Panc1 (cell line): ENCODE measurements around the gene SMAD5. TPM values are rescaled to one million over a fixed set of nuclear protein-coding genes. Genes with fewer than 3 reads are reported as not detected.

Experiments used
- ATAC-seq: fragments of 200-7000 bp; cut with Tn5 transposase; 2 replicates; pipeline ENCODE4 v1.9.1; 2020; ENCODE audit warnings: mild to moderate bottlenecking, moderate library complexity
- BruUV-seq: library from RNA; stranded (reverse); fragments of 400-500 nt; replicated peaks from 2 replicates; lab custom pipeline; 2021; lab: Mats Ljungman, UMichigan
- CTCF ChIA-PET: fragments of 300-600 bp; sonication (Branson Sonifier 250); formaldehyde crosslinking; loops from one replicate; lab custom pipeline; 2022; ENCODE audit warnings: antibody characterized with exemption; lab: Charles Lee
- POLR2A ChIA-PET: fragments of 300-600 bp; sonication (Branson Sonifier 250); formaldehyde crosslinking; loops from one replicate; lab custom pipeline; 2022; ENCODE audit warnings: antibody characterized with exemption; lab: Charles Lee
- DNase-seq: peaks from one replicate; pipeline ENCODE4 v3.0.0-alpha.2; 2010; ENCODE audit warnings: low read depth, low spot score
- H3K27ac ChIP-seq: 2 replicates; pipeline ENCODE4 v1.5.1; 2011; ENCODE audit warnings: mild to moderate bottlenecking, low read length, inconsistent platforms
- H3K27me3 ChIP-seq: fragments of 200-500 bp; sonication (Bioruptor generic); 2 replicates; pipeline ENCODE4 v1.6.0; 2014; ENCODE audit warnings: low read length, inconsistent platforms; ENCODE audit not compliant: control insufficient read depth, insufficient read depth
- H3K36me3 ChIP-seq: fragments of 200-500 bp; sonication (Bioruptor generic); 2 replicates; pipeline ENCODE4 v1.5.1; 2014; ENCODE audit warnings: inconsistent platforms, mild to moderate bottlenecking, low read length, moderate library complexity; ENCODE audit not compliant: control insufficient read depth, insufficient read depth
- H3K4me1 ChIP-seq: 2 replicates; pipeline ENCODE4 v1.5.1; 2011; ENCODE audit warnings: inconsistent platforms, mild to moderate bottlenecking, low read length, moderate library complexity; ENCODE audit not compliant: control insufficient read depth, insufficient read depth
- H3K4me3 ChIP-seq, 2 experiments: 2 replicates each; pipeline ENCODE4 v1.5.1; 2011 to 2012; ENCODE audit warnings: low read depth in 2 of 2, low read length in 2 of 2, mild to moderate bottlenecking in 2 of 2, inconsistent platforms in 1 of 2, moderate library complexity in 1 of 2
- H3K9me3 ChIP-seq: fragments of 200-500 bp; sonication (Bioruptor generic); 2 replicates; pipeline ENCODE4 v1.5.1; 2014; ENCODE audit warnings: low read depth, mild to moderate bottlenecking, inconsistent platforms, low read length, moderate library complexity; ENCODE audit not compliant: control insufficient read depth, insufficient read depth
- CTCF ChIP-seq: fragments of 450-650 bp; IDR thresholded peaks from 2 replicates; pipeline ENCODE4 v1.5.1; 2017; ENCODE audit warnings: mild to moderate bottlenecking
- POLR2AphosphoS5 ChIP-seq: IDR thresholded peaks from 2 replicates; pipeline ENCODE4 v1.6.1; 2012; ENCODE audit warnings: mild to moderate bottlenecking, low read depth, low read length, moderate library complexity
- REST ChIP-seq, 2 experiments: IDR thresholded peaks; 2 replicates each; pipeline ENCODE4 v1.6.1; 2011 to 2012; ENCODE audit warnings: low read depth in 2 of 2, control low read depth in 1 of 2, low read length in 1 of 2, mild to moderate bottlenecking in 1 of 2, moderate library complexity in 1 of 2; ENCODE audit not compliant: insufficient read depth in 1 of 2
- SIN3A ChIP-seq: IDR thresholded peaks from 2 replicates; pipeline ENCODE4 v1.6.1; 2012; ENCODE audit warnings: low read depth, mild to moderate bottlenecking, low read length, moderate library complexity, borderline replicate concordance; ENCODE audit not compliant: insufficient read depth
- TCF7L2 ChIP-seq: IDR thresholded peaks from 2 replicates; pipeline ENCODE4 v1.6.1; 2011; ENCODE audit warnings: mild to moderate bottlenecking, low read depth, low read length, inconsistent platforms
- in situ Hi-C: cut with HindIII; loops from 2 replicates; pipeline ENCODE4 v1.10.0; 2016; ENCODE audit warnings: low sequenced_read_pairs, low pct_unique_long_range_greater_than_20kb
- intact Hi-C: fragments of 100-400 bp; cut with micrococcal nuclease; formaldehyde crosslinking; loops from one replicate; pipeline ENCODE4 v1.10.0; 2022; ENCODE audit not compliant: unreplicated experiment
- total RNA-seq: library from RNA; stranded (reverse); gene quantifications from one replicate; pipeline ENCODE4 v1.2.1, GENCODE V29; 2021; ENCODE audit not compliant: unreplicated experiment

SMAD5 gene
- total RNA-seq, 1 experiment from 2014 or later, result 61.5 TPM

GRCh38 chr5:136099870-136100269 is 32.8 kb upstream of the SMAD5 start:
- ChIA-PET CTCF (no interaction called here), POLR2A (no interaction called here)
- no peak overlapping the region for H3K4me3 ChIP-seq
- no peak for ATAC-seq
- BruUV-seq, result no TSS peak
- in situ Hi-C loops (no loop called here), intact Hi-C loops (no loop called here)
- H3K27me3 ChIP-seq, result no peaks in the 10 kb centered on the region
- no peak overlapping the region for H3K27ac ChIP-seq
- H3K4me1 ChIP-seq, result no peaks in the 10 kb centered on the region
- DNase-seq, result no peak
- H3K36me3 ChIP-seq, result no peaks in the 10 kb centered on the region
- no peaks in the 10 kb centered on the region for H3K9me3 ChIP-seq
- no peak for TF ChIP-seq POLR2AphosphoS5
- TF ChIP-seq REST (IDR thresholded peaks at IDR 0.05; ENCODE audit: insufficient read depth in 1 of 2, low read depth in 2 of 2, low read length in 1 of 2), result no peak
- TF ChIP-seq TCF7L2, result no peak
- no peak for TF ChIP-seq CTCF
- TF ChIP-seq SIN3A, result no peak

- ATAC-seq, result no peak
- no TSS peak for BruUV-seq
- Histone ChIP-seq H3K27me3 (no peaks in the 10 kb centered on the region), H3K4me3 (no peak overlapping the region), H3K9me3 (no peaks in the 10 kb centered on the region), H3K36me3 (no peaks in the 10 kb centered on the region), H3K4me1 (no peaks in the 10 kb centered on the region), H3K27ac (no peak overlapping the region)
- POLR2A ChIA-PET, result no interaction called here
- CTCF ChIA-PET, result no interaction called here
- intact Hi-C loops (no loop called here), in situ Hi-C loops (no loop called here)
- TF ChIP-seq CTCF (no peak), SIN3A (no peak), TCF7L2 (no peak), POLR2AphosphoS5 (no peak), REST (IDR thresholded peaks at IDR 0.05; ENCODE audit: insufficient read depth in 1 of 2, low read depth in 2 of 2, low read length in 1 of 2) (no peak)
- DNase-seq, result no peak
These were observed 30.8 kb upstream of the SMAD5 start for GRCh38 chr5:136101884-136102283.
